Hematopoietic multipotent progenitor cell treated with erythropoietin and hydrocortisone succinate and interleukin-3 and kit ligand, for 6 days (in vitro differentiated cells): ENCODE results near the gene NUDT12.

ENCODE experiments used
- DNase-seq: peaks from one replicate; pipeline ENCODE4 v3.0.0-alpha.2; 2015

The NUDT12 gene

DNA sequence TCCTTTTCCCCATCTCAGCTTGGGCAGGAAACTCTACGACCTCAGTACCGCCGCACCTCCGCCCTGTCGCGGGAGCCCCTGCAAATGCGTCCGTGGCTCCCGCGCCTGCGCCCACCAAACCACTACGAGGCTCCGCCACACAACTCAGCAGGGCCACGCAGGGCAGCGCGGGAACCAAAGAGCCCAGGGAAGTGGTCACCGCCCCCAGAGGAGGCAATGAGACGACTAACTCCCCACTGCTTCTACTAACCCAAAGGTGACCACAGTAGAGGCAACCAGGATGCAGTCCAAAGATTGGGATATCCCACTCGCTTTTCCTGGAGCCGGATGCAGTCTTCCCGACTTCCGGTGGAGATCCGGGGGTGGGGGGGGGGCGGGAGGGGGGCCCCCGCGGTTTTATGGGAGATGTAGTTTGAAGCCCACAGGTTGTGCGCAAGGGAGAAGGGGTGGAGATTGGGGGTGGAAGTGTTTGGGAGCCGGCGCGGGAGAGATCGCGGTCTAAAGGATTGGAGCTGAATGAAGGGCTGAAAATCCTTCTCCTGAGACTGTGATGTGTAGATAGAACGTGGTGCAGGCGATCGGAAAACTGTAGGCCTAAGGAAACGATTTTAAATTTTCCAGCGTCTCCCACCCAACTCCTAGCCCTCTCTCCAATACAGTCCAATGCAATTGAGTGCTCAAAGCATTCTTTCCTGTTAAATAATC is at the start of gene NUDT12:
Gene NUDT12 (minus strand): TSS at position 337 of the 705 bp plus-strand sequence. CDS start 2,541 bp downstream, outside the sequence.
- DNase-seq, result peak; percentile 83

DNA sequence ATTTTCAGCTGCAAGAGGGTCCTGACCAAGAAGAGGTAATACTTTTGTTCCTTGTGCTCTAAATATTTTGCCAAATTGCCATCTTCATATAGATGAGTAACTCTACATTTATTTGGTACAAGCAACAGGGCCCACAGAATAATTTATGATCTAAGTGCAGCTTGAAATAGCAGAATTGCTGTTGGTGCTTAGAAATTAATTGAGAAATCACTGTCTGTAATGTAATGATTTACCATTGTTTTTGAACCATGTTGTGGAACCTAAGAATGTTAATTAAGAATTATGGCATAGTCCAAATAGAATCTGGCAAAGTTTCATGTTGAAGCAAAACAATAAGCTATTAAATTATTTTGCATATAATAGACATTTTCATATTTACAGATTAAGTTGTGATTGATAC is 44.8 kb upstream of the NUDT12 start:
- no peak for DNase-seq

DNA sequence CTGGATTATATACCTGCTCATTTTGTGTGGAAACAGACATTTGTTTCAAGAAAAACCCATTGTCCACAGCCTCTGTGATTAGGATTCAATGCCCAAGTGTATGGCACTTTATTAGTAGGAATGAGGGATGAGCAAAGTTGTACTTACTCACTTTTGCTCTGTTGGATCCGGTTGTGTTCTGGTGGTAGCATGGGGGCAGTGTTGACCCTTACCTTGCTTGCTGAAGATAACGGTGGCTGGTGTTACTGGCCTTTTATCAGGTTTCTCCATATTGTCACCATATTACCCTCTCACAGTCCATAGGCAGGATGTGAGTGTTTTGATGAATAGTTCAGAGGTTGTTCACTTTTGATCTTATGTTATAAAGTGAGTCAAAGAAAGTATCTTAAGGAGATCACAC is 42.7 kb upstream of the NUDT12 start:
- DNase-seq, result no peak

DNA sequence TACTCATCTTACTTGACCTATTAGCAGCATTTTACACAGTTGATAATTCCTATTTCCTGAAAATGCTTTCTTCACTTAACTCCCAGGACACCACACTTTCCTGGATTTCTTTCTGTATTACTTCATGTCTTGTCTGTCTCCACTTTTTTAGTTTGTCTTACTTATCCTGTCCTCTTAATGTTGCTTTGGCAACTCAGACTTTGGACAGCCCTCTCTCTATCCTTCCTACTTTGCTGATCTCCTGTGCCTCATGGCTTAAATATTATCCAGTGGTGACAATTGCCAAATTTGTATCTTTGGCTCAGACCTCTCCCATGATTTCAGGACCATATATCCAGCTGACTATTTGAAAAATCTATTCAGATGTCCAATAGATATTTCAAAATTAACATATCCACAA is 39.8 kb upstream of the NUDT12 start:
- DNase-seq, result no peak

DNA sequence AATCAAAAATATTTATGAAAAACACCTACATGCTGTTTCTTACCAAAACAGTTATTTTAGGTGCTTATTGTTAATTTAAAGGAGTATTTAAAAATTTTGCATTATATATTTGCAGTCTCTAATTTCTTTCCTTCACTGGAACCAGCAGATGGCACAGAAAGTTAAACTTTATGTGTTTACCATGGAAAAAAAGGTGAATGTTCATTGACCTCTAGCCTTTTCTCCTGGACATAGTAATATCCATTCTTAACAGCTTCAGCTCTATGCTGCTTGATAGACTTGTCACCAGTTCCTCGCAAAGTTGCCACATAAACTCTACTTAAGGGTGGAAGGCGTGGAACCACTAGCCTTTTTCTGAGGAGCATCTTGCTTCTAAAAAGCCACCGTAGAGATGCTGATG is 38.7 kb upstream of the NUDT12 start:
- DNase-seq, result no peak

DNA sequence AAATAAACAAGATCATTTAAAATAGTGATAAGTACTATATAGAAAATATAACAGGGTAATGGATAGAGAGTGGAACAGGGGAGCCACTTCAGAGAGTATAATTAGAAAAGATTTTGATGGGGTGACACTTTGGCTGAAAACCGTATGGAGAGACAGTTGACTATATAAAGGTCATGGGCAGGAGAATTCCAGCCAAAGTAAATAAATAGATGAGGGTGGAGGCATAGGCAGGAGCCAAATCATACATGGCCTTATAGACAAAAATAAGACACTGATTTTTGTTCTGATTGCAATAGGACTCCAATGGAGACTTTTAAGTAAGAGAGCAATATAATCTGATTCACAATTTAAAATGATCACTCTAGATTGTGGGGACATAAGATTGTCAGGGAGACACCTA is 37.5 kb upstream of the NUDT12 start:
- DNase-seq, result no peak

DNA sequence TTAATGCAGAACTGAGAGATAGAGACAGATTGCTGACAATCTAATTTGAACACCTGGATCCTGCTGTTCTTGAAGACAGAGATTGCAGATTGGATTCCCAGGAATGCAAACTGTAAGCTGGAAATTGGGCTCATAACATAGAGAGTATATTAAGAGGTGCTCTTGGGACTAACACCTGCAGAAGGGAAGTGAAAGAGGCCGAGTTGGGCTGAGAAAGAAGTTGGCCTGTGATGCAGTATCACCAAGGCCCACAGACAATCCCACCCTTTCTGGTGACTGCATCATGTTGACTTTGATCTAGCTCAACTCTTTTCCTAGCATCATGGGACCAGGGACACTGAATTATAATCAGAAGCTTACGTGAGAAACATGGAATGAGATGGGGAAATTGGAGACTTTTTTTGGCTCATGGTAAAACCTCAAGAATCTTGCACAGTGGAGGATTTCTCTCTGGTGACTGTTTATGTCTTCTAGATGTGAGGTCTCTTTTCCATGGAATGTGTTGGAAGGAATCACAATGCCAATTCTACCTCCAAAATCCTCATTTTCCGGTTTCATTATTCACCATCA is 36.5 kb upstream of the NUDT12 start:
- DNase-seq, result no peak

DNA sequence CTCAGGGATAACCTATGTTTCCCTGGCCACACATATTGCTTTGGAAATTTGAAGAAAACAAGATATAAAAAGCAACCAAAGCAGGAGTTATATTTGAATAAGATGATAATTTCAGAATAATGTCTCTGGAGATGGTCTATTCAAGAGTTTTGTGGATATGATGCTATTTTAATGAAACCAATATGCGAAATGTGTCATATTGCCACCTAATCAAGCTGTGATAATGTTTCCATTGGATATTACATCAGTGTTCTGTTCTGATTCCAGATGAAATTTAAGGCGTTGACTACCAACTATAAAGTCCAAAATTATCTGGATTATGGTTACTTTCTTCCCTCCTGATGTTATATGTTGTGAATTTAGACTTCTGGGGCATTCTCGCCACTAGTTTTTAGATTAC is 27.6 kb upstream of the NUDT12 start:
- DNase-seq, result no peak

DNA sequence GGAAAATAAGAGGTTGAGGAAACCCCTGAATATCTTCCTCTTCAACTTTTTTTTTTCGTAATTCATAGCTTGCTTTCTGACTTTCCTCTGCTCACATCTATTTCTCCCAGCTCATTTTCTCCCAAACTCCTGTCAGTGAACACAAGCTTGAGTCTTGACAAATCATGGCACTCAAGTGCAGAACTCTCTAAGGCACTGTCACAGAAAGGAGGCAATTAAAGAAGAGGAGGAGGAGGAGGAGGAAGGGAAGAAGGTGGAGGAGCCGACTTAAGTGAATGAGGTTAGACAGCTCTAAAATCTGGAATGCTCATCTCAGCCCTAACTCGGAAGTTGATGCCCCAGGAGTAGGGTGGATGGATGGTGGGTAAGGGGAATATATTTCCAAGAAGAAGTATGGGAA is 27.2 kb upstream of the NUDT12 start:
- no peak for DNase-seq

DNA sequence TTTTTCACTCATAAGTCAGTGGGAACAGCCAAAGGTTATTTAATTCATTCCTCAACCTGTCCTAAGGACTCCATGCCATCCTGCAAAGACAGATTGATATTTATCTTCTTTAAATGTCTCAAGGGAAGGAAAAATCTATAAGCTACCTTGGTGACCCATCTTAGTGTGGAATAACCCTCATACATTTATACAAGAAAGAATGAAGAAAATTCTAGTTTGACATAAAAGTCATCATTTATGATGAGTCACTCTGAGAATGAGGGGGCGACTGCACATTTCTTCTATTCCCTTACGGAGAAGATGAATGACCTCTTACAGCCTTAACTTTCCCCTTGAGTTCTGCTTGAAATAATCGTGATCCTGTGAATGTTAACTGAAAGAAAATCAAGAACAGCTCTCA is 26.8 kb upstream of the NUDT12 start:
- DNase-seq, result no peak

DNA sequence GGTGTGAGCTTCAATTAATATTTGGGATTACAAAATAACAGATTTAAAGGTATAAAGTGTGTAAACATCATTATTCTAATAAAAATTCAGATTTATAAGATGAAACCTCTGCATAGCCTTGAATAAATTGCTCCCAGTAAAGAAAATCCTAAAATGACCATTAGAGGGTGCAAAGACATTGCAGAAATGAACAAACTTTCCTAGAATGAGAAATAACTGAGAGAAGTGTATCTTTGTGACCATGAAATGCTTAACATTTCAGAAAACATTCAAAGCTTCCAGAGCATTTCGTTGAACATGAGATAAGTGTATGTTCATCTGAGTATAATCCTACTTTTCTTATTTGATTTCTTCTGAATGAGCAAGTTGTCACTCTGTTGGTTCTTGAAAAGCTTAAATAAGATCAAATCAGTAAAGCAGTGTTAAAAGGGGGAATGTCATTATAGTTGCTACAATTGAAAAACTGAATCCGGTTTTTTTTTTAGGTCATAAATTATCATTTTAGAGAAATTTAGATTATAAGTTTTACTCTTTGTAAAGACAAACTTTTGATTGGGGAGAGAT is 24.7 kb upstream of the NUDT12 start:
- peak; percentile 31 for DNase-seq

DNA sequence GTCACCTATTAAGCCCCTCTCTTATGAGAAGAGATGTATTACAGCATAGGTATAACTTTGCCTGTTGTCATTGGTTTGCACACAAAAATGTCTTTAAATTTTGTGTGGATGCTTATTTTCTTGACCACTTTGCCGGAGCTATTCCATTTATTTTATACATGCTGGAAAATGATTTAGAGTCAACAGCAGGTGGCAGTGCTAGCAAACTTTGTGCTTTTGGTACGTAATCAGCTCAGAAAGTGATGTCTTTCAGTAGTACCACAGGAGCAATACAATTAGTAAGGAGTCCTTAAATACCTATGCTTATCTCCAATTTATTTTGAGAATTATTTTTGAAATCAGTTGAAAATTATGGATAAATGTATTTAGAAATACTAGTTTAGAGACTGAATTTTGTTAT is 19.8 kb upstream of the NUDT12 start:
- peak; percentile 70 for DNase-seq

DNA sequence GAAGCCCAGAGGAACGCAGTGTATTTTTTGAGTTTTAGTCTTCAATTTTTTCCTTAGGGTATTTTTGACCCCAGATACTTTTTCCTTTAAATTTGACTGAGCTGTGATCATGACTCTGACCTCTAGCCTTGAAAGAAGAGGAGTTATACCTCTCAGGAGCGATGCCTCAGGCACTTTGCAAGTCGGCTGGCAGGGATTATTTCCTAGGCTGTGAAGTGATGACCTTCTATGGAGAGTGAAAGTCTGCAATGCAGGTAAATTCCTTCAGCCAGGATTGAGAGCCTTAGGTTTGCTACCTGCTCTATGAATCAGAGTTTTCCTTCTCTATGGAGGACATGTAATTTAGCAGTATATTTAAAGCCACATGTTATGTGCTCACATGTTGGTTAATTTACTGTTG is 10.8 kb upstream of the NUDT12 start:
- no peak for DNase-seq

DNA sequence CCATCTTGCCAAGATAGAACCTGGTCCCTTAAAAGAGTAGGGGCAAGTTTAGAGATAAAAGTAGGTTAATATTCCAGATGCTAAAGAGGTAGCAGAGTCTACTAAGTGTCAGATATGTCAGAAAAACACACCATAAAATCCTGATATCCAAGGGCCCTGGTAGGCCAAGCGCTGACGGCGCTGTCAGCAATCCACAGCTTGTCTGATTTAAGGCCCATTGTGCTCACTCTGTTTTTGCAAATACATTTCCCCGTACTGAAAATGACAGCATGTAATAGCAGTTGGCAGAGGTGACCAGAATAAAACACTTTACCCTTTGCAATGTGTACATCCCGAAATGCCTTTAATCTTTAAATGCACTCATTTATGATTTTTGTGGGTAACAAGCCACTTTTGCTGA is 9.9 kb upstream of the NUDT12 start:
- DNase-seq, result no peak

DNA sequence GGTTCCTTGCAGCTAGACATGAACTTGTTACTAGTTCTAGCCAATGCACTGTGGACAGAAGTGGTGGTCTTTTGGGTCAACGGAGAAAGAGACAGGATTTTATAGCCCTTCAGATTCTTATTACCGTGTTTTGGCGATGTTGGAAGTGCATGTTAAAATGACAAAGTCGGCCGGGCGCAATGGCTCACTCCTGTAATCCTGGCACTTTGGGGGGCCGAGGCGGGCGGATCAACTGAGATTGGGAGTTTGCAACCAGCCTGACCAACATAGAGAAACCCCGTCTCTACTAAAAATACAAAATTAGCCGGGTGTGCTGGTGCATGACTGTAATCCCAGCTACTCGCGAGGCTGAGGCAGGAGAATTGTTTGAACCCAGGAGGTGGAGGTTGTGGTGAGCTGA is 9.1 kb upstream of the NUDT12 start:
- DNase-seq, result no peak

DNA sequence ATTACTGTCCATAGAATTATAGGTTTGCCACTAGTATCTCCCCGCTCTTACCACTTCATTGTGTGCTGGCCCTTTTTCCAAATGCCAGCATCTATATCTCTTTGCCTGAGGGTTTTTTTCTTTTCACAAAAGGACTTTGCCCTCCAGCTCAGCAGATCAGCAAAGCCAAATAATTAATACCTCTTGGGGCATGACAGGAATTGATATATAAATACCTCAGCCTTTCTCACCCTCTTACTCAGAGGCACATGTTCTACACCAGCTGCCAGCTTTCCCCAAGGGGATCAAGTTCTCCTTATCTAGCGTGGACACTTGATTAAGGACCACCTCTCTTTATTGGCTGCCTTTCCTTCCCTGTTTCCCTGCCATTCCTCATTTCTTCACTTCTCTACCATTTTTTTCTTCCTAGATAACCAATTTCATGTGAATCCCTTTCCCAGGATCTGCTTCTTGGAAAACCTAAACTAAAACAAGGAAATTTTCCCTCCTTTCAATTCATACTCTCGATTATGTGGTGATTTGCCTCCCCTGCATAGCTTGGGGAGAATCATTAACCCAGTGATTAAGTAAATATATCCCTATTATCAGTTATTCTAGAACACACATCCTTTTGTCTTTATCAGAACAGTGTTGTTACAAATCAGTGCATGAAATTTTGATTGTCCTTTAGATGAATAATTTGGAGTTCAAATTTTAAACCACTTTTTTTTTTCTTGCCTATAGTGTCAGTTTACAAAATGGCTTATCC is 6.9 kb upstream of the NUDT12 start:
- no peak for DNase-seq

DNA sequence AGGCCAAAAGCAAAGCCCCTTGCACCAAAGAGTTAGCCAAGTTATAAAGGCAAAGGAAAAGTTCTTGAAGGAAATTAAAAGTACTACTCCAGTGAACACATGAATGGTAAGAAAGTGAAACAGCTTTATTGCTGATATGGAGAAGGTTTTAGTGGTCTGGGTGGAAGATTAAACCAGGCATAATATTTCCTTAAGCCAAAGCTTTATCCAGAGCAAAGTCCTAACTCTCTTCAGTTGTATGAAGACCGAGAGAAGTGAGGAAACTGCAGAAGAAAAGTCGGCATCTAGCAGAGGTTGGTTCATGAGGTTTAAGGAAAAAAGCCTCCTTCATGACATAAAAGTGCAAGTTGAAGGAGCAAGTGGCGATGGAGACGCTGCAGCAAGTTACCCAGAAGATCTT is 3.1 kb upstream of the NUDT12 start:
- DNase-seq, result no peak

DNA sequence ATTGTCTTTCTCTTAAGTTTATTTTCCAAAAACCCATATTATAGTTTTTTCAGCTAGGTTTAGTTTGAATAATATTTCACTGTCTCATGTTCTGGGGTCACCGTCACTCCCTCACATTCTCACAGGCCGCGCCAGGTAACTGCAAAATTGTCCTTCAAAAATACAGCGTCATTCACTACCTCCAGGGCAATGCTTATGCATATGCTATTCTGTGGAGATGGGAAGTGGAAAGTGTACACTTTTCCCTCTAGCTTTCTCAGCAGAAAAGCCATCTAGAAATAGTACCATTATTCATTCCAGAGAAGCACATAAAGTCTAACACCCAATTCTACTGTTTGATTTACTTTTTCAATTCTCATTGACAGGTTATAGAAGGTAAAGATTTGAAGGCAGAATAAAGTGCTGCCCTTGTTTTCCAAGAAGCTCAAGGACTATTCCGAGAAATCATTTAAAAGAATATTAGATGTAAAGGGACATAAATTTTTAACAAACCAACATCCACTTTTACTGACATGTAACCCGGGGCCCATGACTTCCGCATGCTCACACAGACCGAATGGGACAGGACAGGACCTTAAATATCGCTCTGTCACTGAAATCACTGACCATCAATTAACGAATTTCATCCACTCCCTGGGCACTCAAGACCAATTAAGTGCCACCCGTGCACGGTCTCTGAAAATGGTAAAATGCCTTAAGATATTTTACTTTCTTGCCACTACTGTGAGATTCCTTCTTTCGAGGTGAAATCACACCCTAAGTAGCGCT is 720 bp downstream of the NUDT12 start:
- DNase-seq, result peak; percentile 42

DNA sequence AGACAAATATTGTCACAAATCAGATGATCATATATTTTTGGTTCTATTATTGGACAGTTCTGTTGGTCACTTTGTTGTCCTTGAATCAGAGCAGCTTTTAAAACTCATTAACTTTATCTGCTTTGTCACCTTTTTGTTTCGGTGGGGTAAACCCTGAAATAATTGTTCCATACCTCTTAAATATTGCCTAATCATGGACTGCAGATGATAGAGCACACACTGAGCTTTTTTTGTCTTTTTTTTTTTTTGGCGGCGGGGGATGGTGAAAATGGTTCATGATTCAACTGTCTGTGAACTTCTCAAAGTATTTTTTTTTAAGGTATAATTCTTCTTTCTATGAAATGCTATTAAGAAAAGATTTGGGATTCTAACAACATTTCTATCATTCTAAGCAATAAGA is 1.8 kb downstream of the NUDT12 start:
- peak; percentile 4 for DNase-seq

DNA sequence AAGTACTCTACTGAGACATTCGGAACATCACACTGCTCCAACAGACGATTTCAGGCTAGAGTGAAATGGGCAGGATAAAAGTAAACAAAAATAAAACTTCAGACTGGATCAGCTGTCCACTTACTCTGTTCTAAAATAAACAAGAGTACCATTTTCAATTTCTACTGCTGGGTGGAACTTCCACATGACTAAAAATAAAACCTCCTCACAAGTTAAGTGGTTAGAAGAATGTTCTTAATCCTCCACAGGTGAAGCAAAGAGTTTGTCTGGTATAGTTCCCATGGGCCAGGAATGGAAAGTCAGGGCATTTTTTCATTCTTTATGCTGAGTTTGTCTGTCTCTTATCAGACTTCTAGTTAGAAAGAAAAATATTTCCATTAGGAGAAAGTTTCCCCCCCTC is 15.7 kb downstream of the NUDT12 start:
- no peak for DNase-seq

DNA sequence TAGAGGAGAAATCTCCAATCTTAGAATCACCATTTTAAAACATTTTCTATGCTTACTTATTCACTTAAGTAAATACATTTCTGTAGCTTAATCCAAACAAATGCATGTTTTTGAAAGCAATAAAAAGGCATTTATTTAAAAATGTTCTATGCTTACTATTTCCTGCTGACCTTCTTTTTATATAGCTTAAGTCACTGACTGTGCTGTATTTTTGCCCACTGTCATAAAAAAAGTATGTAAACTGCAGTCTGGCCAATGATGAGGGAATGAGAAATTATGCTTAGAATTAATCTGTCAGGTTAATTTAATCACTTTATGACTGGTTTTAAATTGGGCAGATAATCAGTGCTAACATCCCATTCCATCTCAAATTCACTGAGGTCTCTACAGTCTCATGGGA is 20.1 kb downstream of the NUDT12 start:
- DNase-seq, result no peak

DNA sequence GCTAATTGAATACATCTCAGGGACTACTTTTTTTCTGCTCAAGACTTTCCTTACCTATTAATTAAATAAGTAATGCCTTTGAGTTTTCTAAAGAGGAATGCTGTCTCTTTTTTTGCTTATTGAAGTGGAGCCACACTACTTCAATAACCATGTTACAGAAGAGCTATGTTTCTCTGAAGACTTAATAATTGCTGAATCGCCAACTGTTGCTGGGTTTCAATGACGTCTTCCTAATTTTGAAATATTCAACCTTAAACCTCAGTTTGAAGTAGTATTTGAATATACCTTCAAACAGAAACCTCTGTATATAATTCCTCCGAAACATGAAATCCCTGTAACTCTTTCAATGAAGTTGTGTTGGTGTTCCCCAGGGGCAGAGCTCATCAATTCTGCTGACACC is 21.0 kb downstream of the NUDT12 start:
- no peak for DNase-seq

DNA sequence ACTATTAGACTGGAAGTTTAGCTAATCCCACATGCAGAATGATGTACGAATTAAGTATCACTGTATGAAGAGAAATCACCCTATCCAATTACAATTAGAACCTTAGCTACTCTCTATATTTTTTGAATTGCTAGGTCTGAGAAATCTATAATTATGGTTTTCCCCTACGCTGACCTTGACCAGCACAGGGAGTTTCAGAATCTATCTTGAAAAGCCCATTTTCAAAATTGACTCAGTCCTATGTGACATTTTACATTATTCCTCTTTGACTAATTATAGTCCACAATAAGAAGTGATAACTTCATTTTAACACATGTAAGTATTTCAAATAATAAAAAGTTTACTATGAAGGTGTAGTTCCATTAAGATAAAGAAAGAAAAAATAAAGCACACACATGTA is 21.5 kb downstream of the NUDT12 start:
- DNase-seq, result no peak
